NB4 (cell line): ENCODE measurements around the gene MAP3K2.

Experiments
- MYC ChIP-seq: IDR thresholded peaks from 2 replicates; pipeline ENCODE4 v1.6.1; 2011; ENCODE audit warnings: low read depth, low read length
- POLR2A ChIP-seq: IDR thresholded peaks from 2 replicates; pipeline ENCODE4 v1.6.1; 2011; ENCODE audit warnings: mild to moderate bottlenecking; ENCODE audit not compliant: insufficient read length; ENCODE audit errors: extremely low read depth
- TF ChIP-seq, protein P1 (sequence below): IDR thresholded peaks from one replicate; pipeline ENCODE4 v1.5.1; 2012; ENCODE audit warnings: low read depth, low read length

DNA sequence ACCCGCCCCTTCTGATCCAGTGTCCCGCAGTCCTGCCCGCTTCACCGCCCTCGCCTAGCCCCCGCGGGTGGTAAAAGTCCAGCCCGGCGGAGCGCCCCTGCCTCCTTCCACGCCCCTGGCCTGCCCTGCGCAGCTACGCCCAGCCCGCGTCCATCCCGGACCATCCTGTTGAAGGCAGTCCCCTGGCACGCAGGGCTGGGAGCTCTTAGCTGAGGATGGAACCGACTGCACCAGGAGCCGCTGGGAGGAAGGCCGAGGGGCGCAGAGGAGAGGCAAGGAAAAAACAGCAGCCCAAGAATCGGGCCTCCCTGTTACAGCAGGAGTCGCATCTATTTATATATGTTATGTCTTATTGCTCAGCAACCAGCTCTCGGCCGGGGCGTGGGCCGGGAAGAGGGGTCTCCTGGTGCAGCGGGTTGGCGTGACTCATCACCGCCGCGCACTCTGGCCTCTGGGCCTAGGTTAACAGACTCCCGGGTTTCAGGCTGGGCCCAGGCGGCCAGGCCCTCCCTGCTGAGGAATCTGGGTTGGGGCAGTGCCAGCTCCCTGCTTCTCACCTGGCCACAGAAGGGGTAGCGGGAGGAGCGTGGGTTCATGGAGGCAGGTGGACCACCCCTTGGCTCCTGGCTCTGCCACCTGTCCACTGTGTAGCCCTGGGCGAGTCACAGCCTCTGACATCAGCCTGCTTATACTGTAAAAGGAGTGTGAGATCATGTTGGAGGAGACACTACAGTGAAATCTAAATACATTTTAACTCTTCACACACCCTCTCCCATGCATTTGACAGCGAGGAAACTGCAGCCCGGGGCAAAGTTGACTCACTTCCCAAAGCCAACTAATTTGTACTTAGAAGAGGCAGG is 13.4 kb upstream of the MAP3K2 start:
- TF ChIP-seq POLR2A = no peak
- TF ChIP-seq, protein P1, sequence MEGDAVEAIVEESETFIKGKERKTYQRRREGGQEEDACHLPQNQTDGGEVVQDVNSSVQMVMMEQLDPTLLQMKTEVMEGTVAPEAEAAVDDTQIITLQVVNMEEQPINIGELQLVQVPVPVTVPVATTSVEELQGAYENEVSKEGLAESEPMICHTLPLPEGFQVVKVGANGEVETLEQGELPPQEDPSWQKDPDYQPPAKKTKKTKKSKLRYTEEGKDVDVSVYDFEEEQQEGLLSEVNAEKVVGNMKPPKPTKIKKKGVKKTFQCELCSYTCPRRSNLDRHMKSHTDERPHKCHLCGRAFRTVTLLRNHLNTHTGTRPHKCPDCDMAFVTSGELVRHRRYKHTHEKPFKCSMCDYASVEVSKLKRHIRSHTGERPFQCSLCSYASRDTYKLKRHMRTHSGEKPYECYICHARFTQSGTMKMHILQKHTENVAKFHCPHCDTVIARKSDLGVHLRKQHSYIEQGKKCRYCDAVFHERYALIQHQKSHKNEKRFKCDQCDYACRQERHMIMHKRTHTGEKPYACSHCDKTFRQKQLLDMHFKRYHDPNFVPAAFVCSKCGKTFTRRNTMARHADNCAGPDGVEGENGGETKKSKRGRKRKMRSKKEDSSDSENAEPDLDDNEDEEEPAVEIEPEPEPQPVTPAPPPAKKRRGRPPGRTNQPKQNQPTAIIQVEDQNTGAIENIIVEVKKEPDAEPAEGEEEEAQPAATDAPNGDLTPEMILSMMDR = no peak
- no peak for TF ChIP-seq MYC
